NCI-H2029 (cell line): ENCODE measurements around the gene FAM83D.

Source experiments
- DNase-seq: peaks from one replicate; lab custom pipeline; 2025; lab: John Stamatoyannopoulos, UW

FAM83D gene

GRCh38 chr20:38926142-38926933 is at the start of gene FAM83D:
FAM83D (plus strand) TSS chr20:38926417; CDS start chr20:38926443, 26 bp downstream.
- peak; percentile 96 for DNase-seq

GRCh38 chr20:38877483-38877882 is 48.7 kb upstream of the FAM83D start:
- no peak for DNase-seq

GRCh38 chr20:38878866-38879265 is 47.4 kb upstream of the FAM83D start:
- DNase-seq: no peak

- no peak for DNase-seq
These were observed 45.1 kb upstream of the FAM83D start for GRCh38 chr20:38880952-38881735.

GRCh38 chr20:38881806-38882440 is 44.3 kb upstream of the FAM83D start:
- DNase-seq: no peak

GRCh38 chr20:38882600-38882999 is 43.6 kb upstream of the FAM83D start:
- no peak for DNase-seq

GRCh38 chr20:38883081-38883980 is 42.9 kb upstream of the FAM83D start:
- peak; percentile 5 for DNase-seq

GRCh38 chr20:38883981-38884733 is 42.1 kb upstream of the FAM83D start:
- no peak for DNase-seq

- DNase-seq: no peak
These were observed 40.9 kb upstream of the FAM83D start for GRCh38 chr20:38885357-38885756.

- DNase-seq: no peak
These were observed 38.0 kb upstream of the FAM83D start for GRCh38 chr20:38888059-38888831.

GRCh38 chr20:38889050-38889449 is 37.2 kb upstream of the FAM83D start:
- DNase-seq: no peak

GRCh38 chr20:38889792-38890496 is 36.3 kb upstream of the FAM83D start:
- no peak for DNase-seq

GRCh38 chr20:38890497-38890818 is 35.8 kb upstream of the FAM83D start:
- DNase-seq: no peak

GRCh38 chr20:38892091-38892981 is 33.9 kb upstream of the FAM83D start:
- no peak for DNase-seq

- DNase-seq: no peak
These were observed 33.1 kb upstream of the FAM83D start for GRCh38 chr20:38893056-38893564.

- peak; percentile 38 for DNase-seq
These were observed 32.6 kb upstream of the FAM83D start for GRCh38 chr20:38893565-38894090.

GRCh38 chr20:38894091-38894847 is 31.9 kb upstream of the FAM83D start:
- DNase-seq: peak; percentile 38
